HG02885 (cell line): Measurements from ENCODE around the gene KIRREL1.

Experiments
- ATAC-seq: cut with Tn5 transposase; IDR thresholded peaks from one replicate; pipeline ENCODE4 v1.9.1; 2021; ENCODE audit warnings: mild to moderate bottlenecking; ENCODE audit not compliant: unreplicated experiment, poor library complexity

KIRREL1 gene

GRCh38 chr1:158025576-158026230 is 32.3 kb downstream of the KIRREL1 start:
- no peak for ATAC-seq

- no peak for ATAC-seq
Observed at GRCh38 chr1:158026651-158027050, 33.2 kb downstream of the KIRREL1 start.

GRCh38 chr1:158027508-158027907 is 34.1 kb downstream of the KIRREL1 start:
- no peak for ATAC-seq

GRCh38 chr1:158028969-158029368 is 35.5 kb downstream of the KIRREL1 start:
- no peak for ATAC-seq

- ATAC-seq: no peak
Observed at GRCh38 chr1:158035014-158035413, 41.6 kb downstream of the KIRREL1 start.

GRCh38 chr1:158035976-158036583 is 42.6 kb downstream of the KIRREL1 start:
- no peak for ATAC-seq

GRCh38 chr1:158037008-158037865 is 43.8 kb downstream of the KIRREL1 start:
- no peak for ATAC-seq

- no peak for ATAC-seq
Observed at GRCh38 chr1:158037866-158038359, 44.5 kb downstream of the KIRREL1 start.

GRCh38 chr1:158038793-158039192 is 45.3 kb downstream of the KIRREL1 start:
- no peak for ATAC-seq

GRCh38 chr1:158039380-158039779 is 45.9 kb downstream of the KIRREL1 start:
- no peak for ATAC-seq

- ATAC-seq: no peak
Observed at GRCh38 chr1:158040323-158040722, 46.9 kb downstream of the KIRREL1 start.

GRCh38 chr1:158043232-158043631 is 49.8 kb downstream of the KIRREL1 start:
- no peak for ATAC-seq

- ATAC-seq: no peak
Observed at GRCh38 chr1:158045639-158046038, 52.2 kb downstream of the KIRREL1 start.

GRCh38 chr1:158046715-158047510 is 53.5 kb downstream of the KIRREL1 start:
- no peak for ATAC-seq

GRCh38 chr1:158048371-158049067 is 55.1 kb downstream of the KIRREL1 start:
- ATAC-seq: no peak

- ATAC-seq: no peak
Observed at GRCh38 chr1:158049853-158050252, 56.4 kb downstream of the KIRREL1 start.

- ATAC-seq: no peak
Observed at GRCh38 chr1:158053276-158053675, 59.8 kb downstream of the KIRREL1 start.

GRCh38 chr1:158054721-158055120 is 61.3 kb downstream of the KIRREL1 start:
- no peak for ATAC-seq

- ATAC-seq: no peak
Observed at GRCh38 chr1:158055854-158056253, 62.4 kb downstream of the KIRREL1 start.

- ATAC-seq: no peak
Observed at GRCh38 chr1:158056498-158056897, 63.1 kb downstream of the KIRREL1 start.
